ENCODE results near the gene RBKS.

The RBKS gene

DNA sequence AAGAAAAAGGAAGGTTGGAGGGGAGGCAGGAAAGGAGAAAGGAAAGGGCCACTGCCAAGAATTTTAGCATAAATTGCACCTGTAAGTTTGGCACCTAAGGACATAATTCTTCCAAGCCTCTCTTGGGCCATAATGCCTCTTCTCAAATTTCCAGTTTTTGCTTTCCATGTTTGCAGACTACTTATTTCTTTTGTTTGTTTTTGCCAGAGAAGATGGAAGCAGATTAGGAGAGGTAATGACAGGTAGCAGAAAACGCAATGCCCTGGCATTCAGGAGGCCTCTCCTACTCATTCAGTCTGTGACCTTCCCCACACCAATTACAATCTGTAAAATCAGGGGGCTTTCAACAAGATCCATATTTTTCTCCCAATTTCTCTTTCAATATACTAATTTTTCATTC, 61.9 kb downstream of the RBKS start:
- DNase-seq = no peak

DNA sequence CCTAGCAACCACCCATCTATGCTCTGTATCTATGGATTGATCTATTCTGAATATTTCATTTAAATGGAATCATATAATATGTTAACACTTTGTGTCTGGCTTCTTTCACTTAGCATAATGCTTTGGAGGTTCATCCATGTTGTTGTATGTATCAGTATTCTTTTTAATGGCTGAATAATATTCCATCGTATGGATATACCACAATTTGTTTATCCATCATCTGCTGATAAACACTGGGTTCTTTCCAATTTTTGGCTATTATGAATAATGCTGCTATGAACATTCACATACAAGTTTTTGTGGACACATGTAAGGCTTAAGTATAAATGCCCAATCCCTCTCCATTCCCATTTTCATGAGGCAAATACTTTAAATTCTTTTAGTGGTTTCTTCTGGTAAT, 65.8 kb downstream of the RBKS start:
- DNase-seq = no peak

DNA sequence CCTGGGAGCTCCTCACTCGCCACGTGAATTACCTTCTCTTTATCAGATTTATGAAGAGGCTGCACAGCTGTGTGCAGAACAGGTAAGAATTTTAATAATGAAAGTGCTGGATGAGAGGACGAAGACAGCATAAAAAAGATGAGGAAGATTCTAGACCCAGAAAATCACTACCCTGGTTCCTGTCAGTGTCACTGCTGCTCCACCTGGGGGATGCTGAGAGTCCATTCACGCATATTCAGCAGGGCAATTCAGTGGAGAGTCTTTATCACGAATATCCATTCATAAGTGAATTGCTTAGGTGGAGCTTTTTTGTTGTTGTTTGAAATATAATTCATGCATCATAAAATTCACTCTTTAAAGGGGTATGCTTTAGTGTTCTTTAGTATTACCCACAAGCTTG, 66.6 kb downstream of the RBKS start:
- no peak for DNase-seq

GRCh38 chr2:27823135-27823534, 67.1 kb downstream of the RBKS start:
- no peak for DNase-seq

DNA sequence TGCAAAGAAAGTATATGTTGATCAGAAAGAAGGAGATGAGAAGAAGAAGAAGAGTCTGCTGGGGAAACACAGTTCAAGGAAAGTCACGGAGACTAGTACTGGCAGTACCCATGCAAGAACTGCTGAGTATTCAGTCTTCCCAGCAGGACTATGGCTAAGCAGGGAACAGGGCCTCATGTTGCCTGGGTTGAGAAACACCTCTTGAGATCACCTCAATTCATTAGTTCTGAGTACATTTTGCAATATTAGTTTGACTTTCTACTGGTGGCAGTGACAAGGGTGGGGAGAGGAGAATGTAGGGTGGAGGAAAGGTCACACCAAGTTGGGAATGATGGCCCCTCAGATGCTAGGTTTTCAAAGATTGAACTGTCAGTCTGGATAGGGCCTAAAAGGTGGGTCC, 68.1 kb downstream of the RBKS start:
- DNase-seq = no peak

GRCh38 chr2:27815860-27816438, 74.2 kb downstream of the RBKS start:
- no peak for DNase-seq

- no peak for DNase-seq
Observed at GRCh38 chr2:27814758-27815157, 75.4 kb downstream of the RBKS start.

DNA sequence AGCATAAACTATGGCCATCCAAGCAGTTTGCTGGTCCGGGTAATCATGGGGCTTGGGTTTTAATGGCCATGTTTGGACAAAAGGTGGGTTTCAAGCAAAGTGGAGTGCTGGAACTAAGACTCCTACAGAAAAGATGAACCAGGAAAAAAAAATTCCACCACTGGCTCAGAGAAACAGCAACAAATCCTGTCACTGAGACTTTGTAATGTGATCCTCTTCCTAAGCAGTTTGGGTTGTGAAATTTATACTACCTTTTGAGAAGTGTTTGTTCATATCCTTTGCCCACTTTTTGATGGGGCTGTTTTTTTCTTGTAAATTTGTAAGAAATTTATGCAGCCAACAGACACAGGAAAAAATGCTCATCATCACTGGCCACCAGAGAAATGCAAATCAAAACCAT, 78.4 kb downstream of the RBKS start:
- no peak for DNase-seq

- DNase-seq = no peak
Observed at GRCh38 chr2:27810455-27810854, 79.7 kb downstream of the RBKS start.

DNA sequence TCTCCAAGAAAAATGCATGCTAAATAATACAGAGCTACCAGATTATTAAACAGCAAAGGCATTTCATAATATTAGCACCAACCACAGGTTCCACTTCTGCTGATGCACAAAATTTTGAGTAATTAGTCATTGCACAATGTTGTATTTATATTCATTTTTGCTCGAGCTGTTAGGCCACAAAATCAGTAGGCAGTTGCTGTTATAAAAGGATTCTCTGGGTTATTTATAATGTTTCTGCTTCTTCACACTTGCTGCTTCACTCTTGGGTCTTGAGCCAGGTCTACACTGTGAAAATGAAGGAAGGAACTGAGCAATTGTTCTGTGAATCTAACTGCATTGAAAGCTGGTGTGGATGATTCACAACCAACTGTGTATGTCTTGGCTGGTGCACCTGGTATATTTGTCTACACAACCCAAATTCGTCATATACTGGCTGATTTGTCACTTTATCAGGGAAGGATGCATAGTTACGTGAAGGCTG, 80.4 kb downstream of the RBKS start:
- no peak for DNase-seq

DNA sequence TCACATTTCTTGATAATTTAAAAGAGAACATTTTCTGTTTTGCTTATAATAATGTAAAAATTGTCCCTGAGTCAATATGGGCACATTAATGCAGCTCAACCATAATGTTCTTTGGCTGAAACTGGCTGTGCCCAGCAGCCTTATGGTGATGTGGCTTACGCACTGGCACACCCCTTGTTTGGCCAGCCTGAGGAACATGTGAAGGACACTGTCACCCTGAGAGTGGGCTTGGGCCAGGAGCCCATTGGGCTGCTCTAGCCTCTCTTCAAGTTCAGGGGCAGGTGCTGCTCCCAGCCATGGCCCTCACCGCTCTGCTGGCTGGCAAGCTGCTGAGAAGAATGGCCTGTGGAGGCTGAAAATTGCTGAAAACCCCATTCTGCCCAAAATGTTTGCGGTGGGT, 81.2 kb downstream of the RBKS start:
- DNase-seq = no peak

- no peak for DNase-seq
Observed at GRCh38 chr2:27808418-27808817, 81.8 kb downstream of the RBKS start.

GRCh38 chr2:27807476-27807875, 82.7 kb downstream of the RBKS start:
- DNase-seq = no peak

DNA sequence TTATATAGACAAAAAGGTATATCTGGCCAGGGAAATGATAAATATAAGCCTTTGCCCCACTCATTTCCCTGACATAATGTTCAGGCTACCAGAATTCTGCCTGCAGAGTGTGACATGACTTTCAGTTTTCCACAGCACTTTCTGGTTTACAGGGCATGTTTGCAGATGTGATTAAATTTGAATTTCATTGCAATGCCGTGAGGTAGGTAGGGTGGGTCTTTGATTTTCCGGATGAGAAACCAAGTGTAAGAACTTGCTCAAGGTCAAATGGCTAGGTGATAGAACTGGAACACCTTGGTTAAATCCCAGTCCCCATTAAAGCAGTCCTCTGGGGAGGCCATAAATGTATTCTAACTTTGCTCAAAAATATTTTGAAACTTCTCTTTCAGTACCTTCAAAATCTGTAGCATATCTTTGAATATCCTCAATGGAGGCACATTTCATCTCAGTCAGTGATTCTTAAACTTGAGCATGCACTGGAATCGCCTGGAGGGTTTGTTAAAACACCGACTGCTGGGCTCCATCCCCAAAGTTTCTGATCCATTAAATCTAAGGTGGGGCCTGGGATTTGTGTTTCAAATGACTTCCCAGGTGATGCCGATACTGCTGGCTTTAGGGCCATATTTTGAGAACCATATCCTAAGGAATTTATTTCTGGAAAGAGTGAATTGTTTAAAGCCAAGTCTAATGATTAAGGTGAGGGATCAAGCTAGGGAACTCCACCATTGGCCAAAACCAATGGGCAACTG, 83.7 kb downstream of the RBKS start:
- no peak for DNase-seq

DNA sequence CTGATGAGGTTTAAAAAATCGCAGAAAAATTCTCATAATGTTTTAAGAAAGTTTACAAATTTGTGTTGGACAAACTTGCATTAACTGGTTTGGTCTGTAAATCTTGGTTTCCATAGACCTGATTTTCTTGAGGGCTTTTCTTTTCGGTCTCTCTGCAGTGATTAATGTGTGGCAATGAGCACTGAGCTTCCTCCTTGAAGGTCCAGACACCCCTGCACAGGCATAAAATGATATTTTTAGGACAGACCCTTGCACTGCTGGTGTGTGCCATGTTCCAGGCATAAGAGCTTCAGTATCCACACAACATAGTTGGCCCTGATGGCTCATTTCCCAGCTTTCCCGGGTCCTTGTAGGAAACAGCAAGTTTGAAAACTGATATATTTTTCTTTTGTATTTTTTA, 85.0 kb downstream of the RBKS start:
- no peak for DNase-seq

DNA sequence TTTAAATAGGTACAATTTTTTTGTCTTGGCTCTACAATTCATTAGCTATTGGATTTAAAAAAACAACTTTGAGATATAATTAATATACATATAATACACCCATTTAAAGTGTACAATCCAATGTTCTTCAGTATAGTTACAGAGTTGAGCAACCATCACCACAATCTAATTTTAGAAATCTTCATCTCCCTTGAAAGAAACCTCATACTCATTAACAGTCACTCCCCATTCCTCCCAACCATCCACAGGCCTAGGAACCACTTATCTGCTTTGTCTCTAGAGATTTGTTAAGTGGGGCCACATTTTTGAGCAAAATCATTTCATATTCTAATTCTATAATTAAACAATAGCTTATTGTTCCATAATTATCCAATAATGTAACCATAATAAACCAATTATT, 86.0 kb downstream of the RBKS start:
- no peak for DNase-seq

DNA sequence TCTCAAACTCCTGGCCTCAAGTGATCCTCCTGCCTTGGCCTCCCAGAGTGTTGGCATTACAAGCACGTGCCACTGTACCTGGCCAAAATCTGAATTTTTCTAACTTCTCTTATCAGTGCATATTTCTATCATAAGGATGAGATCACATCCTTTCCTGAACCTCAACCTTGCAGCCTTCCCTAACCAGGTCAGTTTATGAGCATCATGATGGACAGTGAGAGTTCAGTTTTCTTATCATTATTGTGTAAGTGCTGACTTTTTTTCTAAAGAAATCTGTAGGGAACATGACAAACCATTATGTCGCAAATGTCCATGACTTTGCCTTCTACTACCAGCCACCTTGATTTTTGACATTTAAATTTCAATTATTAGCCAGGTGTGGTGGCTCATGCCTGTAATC, 87.1 kb downstream of the RBKS start:
- no peak for DNase-seq

DNA sequence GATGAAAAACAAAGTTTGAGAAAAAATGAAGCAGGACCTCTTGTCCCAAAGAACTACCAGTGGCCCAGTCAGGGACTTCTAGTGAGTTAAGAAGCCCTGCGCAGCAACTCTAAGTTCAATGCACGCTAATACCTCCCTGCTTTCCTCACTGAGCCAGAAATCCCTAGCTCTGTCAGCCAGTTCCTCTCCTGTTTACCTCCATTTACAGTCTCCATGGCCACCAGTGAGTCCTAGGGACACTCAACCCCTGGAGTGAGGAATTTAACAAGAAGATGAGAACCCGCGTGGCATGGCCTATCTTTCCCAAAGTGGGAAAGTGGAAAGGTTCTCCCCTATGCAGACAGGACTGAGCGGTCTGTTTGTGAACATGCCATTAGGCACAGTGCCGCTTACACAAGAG, 87.6 kb downstream of the RBKS start:
- no peak for DNase-seq

DNA sequence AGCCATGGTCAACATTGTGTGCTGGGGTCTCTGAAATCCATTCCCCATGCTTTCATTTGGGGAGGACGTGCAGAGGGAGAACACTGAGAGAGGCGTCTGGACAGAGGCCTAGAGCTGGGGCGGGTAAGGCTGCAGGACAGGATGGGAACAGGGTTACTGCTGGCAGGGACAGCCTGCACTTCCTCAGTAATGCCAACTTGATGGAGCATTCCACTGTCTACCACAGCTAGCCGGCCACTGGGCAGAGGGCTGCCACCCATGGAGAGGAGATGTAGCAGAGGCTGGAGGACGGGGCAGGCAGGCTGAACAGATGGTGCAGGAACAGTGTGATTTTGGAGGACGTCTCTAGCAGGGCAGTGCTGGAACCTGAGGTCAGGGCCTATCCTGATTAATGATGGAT, 89.3 kb downstream of the RBKS start:
- DNase-seq = no peak

GRCh38 chr2:27799646-27800010, 90.6 kb downstream of the RBKS start:
- no peak for DNase-seq

- no peak for DNase-seq
Observed at GRCh38 chr2:27798948-27799645, 91.1 kb downstream of the RBKS start.

GRCh38 chr2:27798486-27798885, 91.7 kb downstream of the RBKS start:
- no peak for DNase-seq

DNA sequence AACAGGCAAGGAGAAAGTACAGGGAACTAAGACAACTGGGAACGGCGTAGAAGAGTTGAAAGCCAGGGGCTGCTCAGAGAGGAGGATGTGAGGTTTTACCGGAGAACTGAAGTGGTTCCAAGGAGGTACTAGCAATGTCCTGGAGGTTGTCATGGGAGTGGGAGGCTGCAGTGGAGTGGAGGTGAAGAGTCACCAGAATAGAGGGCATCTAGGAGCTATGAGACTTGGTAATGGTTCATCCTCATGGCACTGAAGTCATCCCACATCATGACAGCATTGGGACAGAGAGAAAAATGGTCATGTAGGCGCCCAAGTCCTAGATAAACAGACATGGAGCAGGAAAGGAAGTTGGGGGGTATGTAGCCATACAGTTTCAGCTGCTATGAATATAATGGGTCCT, 92.3 kb downstream of the RBKS start:
- no peak for DNase-seq

Measured in NCI-H774 (cell line).